ENCODE measurements around the gene SMG5.

DNA sequence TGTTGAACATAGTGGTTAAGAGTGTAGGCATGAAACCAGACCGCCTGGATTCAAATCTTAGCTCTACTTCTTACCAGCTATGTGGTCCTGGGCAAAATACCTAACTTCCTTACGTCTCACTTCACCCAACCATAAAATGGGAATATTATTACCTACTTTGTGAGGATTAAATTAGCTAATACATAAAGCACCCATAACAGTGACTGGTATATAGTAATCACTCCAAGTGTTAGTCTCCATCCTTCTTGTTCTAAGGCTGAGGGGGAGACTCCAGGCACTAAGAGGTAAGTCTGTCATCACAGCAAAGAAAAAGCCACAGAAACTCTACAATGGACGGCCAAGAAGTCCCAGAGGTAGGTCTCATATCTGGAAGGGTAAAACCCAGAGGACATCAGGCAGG, 2.8 kb downstream of the SMG5 start:
- TF ChIP-seq, protein P1, sequence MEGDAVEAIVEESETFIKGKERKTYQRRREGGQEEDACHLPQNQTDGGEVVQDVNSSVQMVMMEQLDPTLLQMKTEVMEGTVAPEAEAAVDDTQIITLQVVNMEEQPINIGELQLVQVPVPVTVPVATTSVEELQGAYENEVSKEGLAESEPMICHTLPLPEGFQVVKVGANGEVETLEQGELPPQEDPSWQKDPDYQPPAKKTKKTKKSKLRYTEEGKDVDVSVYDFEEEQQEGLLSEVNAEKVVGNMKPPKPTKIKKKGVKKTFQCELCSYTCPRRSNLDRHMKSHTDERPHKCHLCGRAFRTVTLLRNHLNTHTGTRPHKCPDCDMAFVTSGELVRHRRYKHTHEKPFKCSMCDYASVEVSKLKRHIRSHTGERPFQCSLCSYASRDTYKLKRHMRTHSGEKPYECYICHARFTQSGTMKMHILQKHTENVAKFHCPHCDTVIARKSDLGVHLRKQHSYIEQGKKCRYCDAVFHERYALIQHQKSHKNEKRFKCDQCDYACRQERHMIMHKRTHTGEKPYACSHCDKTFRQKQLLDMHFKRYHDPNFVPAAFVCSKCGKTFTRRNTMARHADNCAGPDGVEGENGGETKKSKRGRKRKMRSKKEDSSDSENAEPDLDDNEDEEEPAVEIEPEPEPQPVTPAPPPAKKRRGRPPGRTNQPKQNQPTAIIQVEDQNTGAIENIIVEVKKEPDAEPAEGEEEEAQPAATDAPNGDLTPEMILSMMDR (IDR thresholded peaks at IDR 0.05), result no peak
- TF ChIP-seq POLR2A (IDR thresholded peaks at IDR 0.05), result no peak
- no peak for TF ChIP-seq EP300 (IDR thresholded peaks at IDR 0.05)

All from ovary (tissue), 3 donors.